Heart left ventricle (tissue), 16 donors: Measurements from ENCODE around the gene SLC35A1. TPM values are rescaled to one million over a fixed set of nuclear protein-coding genes. Genes with fewer than 3 reads are reported as not detected.
"Not testable (repeated sequence)": the region's sequence is repeated elsewhere in the genome, so short reads cannot be mapped to it uniquely, and the experiment has no call there.

Source experiments
- ATAC-seq, 4 donors: fragments of 200-7000 bp; cut with Tn5 transposase; one replicate each; pipeline ENCODE4 v1.9.1; 2020 to 2022; ENCODE audit warnings: moderate library complexity in 4 of 4, mild to moderate bottlenecking in 3 of 4, moderate number of reproducible peaks in 1 of 4
- DNase-seq, 5 donors: peaks; one replicate each; pipeline ENCODE4 v3.0.0-alpha.2; 2020
- H3K27ac ChIP-seq, 12 donors: fragments of 200-600 bp; sonication (generic) in 4 of 12; one replicate each; pipeline versions ENCODE4 v1.5.0 to v1.8.0; 2016 to 2022; ENCODE audit warnings: mild to moderate bottlenecking in 2 of 12
- H3K27me3 ChIP-seq, 9 donors: fragments of 200-600 bp; sonication (generic) in 2 of 9; one replicate each; pipeline versions ENCODE4 v1.5.1 to v1.8.0; 2016 to 2022; ENCODE audit warnings: mild to moderate bottlenecking in 3 of 9
- H3K36me3 ChIP-seq, 9 donors: fragments of 200-600 bp; sonication (generic) in 2 of 9; one replicate each; pipeline versions ENCODE4 v1.5.0 to v1.8.0; 2018 to 2022; ENCODE audit warnings: mild to moderate bottlenecking in 2 of 9
- H3K4me1 ChIP-seq, 12 donors: fragments of 200-600 bp; sonication (generic) in 4 of 12; one replicate each; pipeline versions ENCODE4 v1.5.0 to v1.8.0; 2016 to 2022; ENCODE audit warnings: mild to moderate bottlenecking in 3 of 12
- H3K4me3 ChIP-seq, 12 donors: fragments of 200-600 bp; sonication (generic) in 4 of 12; one replicate each; pipeline versions ENCODE4 v1.5.0 to v1.8.0; 2017 to 2022; ENCODE audit warnings: mild to moderate bottlenecking in 9 of 12, moderate library complexity in 4 of 12
- H3K9me3 ChIP-seq, 12 donors: fragments of 200-600 bp; sonication (generic) in 4 of 12; one replicate each; pipeline versions ENCODE4 v1.5.0 to v1.8.0; 2016 to 2022; ENCODE audit warnings: mild to moderate bottlenecking in 1 of 12
- POLR2A ChIP-seq, 2 donors: fragments of 450-650 bp; IDR thresholded peaks; one replicate each; pipeline ENCODE4 v1.6.1; 2017; ENCODE audit warnings: antibody characterized with exemption in 2 of 2, mild to moderate bottlenecking in 2 of 2, moderate library complexity in 2 of 2
- WGBS, 4 donors: extraction: QIAGEN DNeasy Blood & Tissue Kit in 2 of 4; methylation state at CpG; one replicate each; pipeline versions ENCODE4 v1.1.5 to v1.1.7; 2013 to 2018; 5-methylcytosine and 5-hydroxymethylcytosine counted together
- intact Hi-C, 10 donors: fragments of 100-400 bp; cut with DNase I; formaldehyde crosslinking; loops; one replicate each; pipeline versions ENCODE4 v1.11.1 to v1.14.2; 2022
- polyA plus RNA-seq, 2 donors: library from polyadenylated mRNA; stranded (reverse); fragments of 200-250 nt; gene quantifications; one replicate each; pipeline ENCODE4 v1.2.3, GENCODE V29; 2013
- total RNA-seq, 9 donors: library from RNA; depleted of rRNA in 2 of 9; stranded (reverse); fragments of >200 nt in 2 of 9; fragmentation: NEBNext Ultra II Directional in 3 of 9; extraction: Animal tissue kit (Norgen Biotek cat#: 25700) in 3 of 9; gene quantifications; one replicate each; pipeline versions ENCODE4 v1.1.0 to v1.2.4, GENCODE V29; 2016 to 2023
- TF ChIP-seq, protein P1 (sequence below), 12 donors: fragments of 200-600 bp; sonication (generic) in 4 of 12; IDR thresholded peaks; one replicate each; pipeline versions ENCODE4 v1.5.0 to v1.8.0; 2018 to 2022; ENCODE audit warnings: antibody characterized with exemption in 12 of 12, mild to moderate bottlenecking in 5 of 12
- donor health status: ischemic (EF 13 %, LVEDD 7.1; RV severe dilation, severe dysfunction).
- donor health status: healthy with polysubstance abuse.
- donor health status: DM: no; HTN: yes; CAD: no.
- donor health status: DM: no; HTN: no; CAD: no.
- donor health status: ischemic (EF 25% LVEDD 6.9; RV normal size, moderate dysfunction).
- donor health status: ischemic (EF 25% LVEDD 5.7; RV mildly dilated, moderate dysfunction).
- donor health status: healthy.
- donor health status: DM: yes; HTN: yes; CAD: no.
- donor health status: ischemic (EF 35%, LVEDD 5.7; RV mildly dilated, moderate dysfunction).
- donor health status: nonischemic (EF 11% LVEDD 7.7; RV severe dilation, severe dysfunction).
- donor health status: DM: yes; HTN: yes; CAD: no.
- donor health status: PGD.
- donor health status: ischemic (EF 29% LVEDD 5.4; RV normal size, mild dysfunction).
- donor health status: nonischemic (EF 23%, LVEDD 6.1; RV moderate dilation, normal function).

The SLC35A1 gene
- total and polyA plus RNA-seq, 11 donors = 6.3 to 13.9 (median 9.8) TPM

DNA sequence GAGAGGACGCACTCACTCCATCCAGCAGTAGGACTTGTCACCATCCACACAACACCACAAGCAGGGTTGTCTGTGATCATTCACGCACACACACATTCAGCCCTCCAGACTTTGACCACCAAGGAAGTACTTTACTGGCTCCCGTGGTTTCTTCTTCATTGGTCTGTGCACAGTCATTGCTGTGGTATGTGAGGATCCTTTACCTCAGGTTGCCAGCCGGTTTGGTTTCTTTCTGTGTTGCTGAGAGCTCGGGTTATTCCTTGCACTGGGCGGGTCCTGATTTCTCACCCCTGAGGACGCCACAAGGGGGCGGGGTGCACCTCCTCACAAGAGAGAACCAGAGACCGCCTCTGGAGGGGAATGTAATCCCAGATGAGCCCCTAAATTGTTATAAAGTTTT is 11.2 kb downstream of the SLC35A1 start:
- Histone ChIP-seq H3K4me1 (peaks cover 0 to 15% (median 0%) of the 10 kb centered on the region in 12 donors), H3K36me3 (peaks cover 0 to 7% (median 5%) of the 10 kb centered on the region in 9 donors), H3K9me3 (no peaks in the 10 kb centered on the region), H3K27ac (no peak overlapping the region), H3K4me3 (no peak overlapping the region), H3K27me3 (no peaks in the 10 kb centered on the region)
- 76 to 85% (median 81%) methylated on average over 9 of the region's 9 CpGs for WGBS, 4 donors
- TF ChIP-seq POLR2A (IDR thresholded peaks at IDR 0.05) = no peak
- TF ChIP-seq, protein P1, sequence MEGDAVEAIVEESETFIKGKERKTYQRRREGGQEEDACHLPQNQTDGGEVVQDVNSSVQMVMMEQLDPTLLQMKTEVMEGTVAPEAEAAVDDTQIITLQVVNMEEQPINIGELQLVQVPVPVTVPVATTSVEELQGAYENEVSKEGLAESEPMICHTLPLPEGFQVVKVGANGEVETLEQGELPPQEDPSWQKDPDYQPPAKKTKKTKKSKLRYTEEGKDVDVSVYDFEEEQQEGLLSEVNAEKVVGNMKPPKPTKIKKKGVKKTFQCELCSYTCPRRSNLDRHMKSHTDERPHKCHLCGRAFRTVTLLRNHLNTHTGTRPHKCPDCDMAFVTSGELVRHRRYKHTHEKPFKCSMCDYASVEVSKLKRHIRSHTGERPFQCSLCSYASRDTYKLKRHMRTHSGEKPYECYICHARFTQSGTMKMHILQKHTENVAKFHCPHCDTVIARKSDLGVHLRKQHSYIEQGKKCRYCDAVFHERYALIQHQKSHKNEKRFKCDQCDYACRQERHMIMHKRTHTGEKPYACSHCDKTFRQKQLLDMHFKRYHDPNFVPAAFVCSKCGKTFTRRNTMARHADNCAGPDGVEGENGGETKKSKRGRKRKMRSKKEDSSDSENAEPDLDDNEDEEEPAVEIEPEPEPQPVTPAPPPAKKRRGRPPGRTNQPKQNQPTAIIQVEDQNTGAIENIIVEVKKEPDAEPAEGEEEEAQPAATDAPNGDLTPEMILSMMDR (IDR thresholded peaks at IDR 0.05) = peak in 4 of 12 donors; percentile 6 to 39 (median 30)
- no peak for DNase-seq
- ATAC-seq = no peak
- intact Hi-C loops = no loop called here

DNA sequence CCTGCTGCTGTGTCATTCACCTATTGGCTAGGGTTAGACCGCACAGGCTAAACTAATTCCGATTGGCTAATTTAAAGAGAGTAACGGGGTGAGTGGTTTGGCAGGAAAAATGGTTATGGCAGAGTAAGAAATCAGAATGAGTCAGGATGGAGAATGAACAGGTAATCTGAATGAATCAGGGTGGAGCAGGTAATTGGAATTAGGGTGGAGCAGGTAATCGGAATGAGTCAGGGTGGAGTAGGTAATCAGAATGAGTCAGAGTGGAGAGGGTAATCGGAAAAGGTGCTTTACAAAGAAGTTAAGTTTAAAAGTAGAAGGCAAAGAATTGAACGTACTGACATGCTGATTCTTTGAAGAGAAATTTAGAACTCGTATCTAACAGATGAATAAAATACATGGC is 11.7 kb downstream of the SLC35A1 start:
- no peak overlapping the region for H3K27ac ChIP-seq
- WGBS, 4 donors = 95 to 96% (median 96%) methylated on average over 7 of the region's 7 CpGs
- TF ChIP-seq POLR2A (IDR thresholded peaks at IDR 0.05) = no peak
- TF ChIP-seq, protein P1 (IDR thresholded peaks at IDR 0.05) = no peak
- no peak overlapping the region for H3K4me3 ChIP-seq
- DNase-seq = no peak
- peaks cover 0 to 15% (median 0%) of the 10 kb centered on the region in 12 donors for H3K4me1 ChIP-seq
- intact Hi-C loops = no loop called here
- H3K9me3 ChIP-seq = no peaks in the 10 kb centered on the region
- no peak for ATAC-seq
- no peaks in the 10 kb centered on the region for H3K27me3 ChIP-seq
- peaks cover 0 to 7% (median 3%) of the 10 kb centered on the region in 9 donors for H3K36me3 ChIP-seq

DNA sequence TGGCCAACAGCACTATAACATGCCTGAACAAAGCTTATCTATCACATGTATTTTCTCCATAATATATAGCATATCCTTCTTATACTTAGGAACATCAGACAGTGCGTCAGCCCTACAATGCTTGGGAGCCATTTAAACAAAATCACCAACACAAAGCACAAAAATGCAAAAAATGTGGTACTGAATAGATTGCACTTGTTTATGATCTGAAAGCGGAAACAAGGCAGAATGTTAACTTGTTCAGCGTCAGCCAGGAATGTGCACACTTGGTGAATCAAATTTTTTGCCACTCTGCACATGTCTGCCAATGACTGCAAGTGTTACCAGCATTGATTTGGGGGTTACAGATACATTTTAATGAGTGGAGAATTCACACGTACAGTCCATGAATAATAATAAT is 14.8 kb downstream of the SLC35A1 start:
- DNase-seq (no peak), ATAC-seq (no peak)
- intact Hi-C loops = no loop called here
- peaks cover 0 to 8% (median 0%) of the 10 kb centered on the region in 12 donors for H3K4me1 ChIP-seq
- H3K9me3 ChIP-seq = no peaks in the 10 kb centered on the region
- no peak overlapping the region for H3K27ac ChIP-seq
- WGBS, 4 donors = 75 to 88% (median 81%) methylated on average over 4 of the region's 4 CpGs
- no peak overlapping the region for H3K4me3 ChIP-seq
- H3K36me3 ChIP-seq = peaks cover 0 to 24% (median 11%) of the 10 kb centered on the region in 9 donors
- no peaks in the 10 kb centered on the region for H3K27me3 ChIP-seq
- TF ChIP-seq POLR2A (IDR thresholded peaks at IDR 0.05) = no peak
- TF ChIP-seq, protein P1 (IDR thresholded peaks at IDR 0.05) = no peak

DNA sequence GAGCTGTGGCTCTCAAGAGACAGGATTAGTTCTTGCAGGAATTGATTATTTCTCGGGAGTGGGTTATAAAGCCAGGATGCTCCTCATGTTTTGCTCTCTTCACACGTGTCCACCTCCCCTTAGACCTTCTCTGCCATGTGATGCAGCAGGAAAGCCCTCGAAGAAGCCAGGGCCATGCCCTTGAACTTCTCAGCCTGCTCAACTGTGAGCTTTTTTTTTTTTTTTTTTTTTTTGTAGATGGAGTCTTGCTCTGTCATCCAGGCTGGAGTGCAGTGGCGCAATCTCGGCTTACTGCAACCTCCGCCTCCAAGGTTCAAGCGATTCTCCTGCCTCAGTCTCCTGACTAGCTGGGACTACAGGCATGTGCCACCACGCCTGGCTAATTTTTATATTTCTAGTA is 16.6 kb downstream of the SLC35A1 start:
- H3K27ac ChIP-seq, DNase-seq, intact Hi-C loops, H3K4me1 ChIP-seq, ATAC-seq, H3K4me3 ChIP-seq, H3K27me3 ChIP-seq, H3K9me3 ChIP-seq: not testable (repeated sequence)
- H3K36me3 ChIP-seq = peaks cover 0 to 33% (median 17%) of the 10 kb centered on the region in 9 donors
- 91 to 95% (median 94%) methylated on average over 8 of the region's 8 CpGs for WGBS, 4 donors
